HG02763 (cell line): ENCODE data around the gene LRCH4.
"Not testable (repeated sequence)": the region's sequence is repeated elsewhere in the genome, so short reads cannot be mapped to it uniquely, and the experiment has no call there.

Experiments
- ATAC-seq: cut with Tn5 transposase; IDR thresholded peaks from one replicate; pipeline ENCODE4 v1.9.1; 2021; ENCODE audit warnings: mild to moderate bottlenecking, moderate library complexity; ENCODE audit not compliant: unreplicated experiment

LRCH4 gene

DNA sequence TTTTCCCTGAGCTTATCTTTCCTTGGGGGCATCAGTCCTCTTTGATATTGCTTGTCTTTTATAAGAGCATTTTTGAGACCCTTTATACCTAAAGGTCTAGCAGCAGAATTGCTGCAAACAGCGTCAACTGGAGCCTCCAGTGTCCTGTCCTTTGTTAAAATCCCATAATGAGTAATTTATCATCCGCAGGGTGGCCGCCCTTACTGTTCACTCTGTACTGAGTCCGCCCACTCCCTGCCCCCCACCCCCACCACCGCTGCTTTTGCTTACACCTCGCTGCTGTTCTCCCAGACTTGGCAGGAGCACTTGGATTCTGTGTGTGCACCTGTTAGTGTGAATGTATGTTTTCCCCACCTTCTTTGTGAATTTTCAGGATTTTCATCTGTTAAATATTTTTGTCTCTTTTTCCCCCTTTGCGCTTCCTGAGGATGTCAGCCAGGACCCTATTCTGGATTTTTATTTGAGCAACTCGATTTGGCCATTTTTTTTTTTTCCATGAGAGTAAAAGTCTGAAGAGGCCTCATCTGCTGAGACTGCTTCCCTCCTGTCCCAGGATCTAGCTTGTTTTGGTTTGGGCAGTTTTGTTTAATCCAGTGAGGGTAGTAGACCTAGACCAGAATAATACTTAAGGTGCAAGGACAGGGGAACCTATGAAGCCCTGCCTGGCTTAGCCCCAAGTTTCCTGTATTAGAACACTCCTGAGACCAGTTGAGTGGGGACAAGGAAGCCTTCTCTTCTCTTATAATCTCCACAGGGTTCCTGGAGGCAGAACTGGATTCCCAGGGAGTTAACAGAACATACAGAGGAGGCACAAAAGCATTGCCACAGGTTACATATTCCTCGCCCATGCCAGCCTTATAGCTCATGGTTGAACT is 38.8 kb downstream of the LRCH4 start:
- ATAC-seq, result no peak

DNA sequence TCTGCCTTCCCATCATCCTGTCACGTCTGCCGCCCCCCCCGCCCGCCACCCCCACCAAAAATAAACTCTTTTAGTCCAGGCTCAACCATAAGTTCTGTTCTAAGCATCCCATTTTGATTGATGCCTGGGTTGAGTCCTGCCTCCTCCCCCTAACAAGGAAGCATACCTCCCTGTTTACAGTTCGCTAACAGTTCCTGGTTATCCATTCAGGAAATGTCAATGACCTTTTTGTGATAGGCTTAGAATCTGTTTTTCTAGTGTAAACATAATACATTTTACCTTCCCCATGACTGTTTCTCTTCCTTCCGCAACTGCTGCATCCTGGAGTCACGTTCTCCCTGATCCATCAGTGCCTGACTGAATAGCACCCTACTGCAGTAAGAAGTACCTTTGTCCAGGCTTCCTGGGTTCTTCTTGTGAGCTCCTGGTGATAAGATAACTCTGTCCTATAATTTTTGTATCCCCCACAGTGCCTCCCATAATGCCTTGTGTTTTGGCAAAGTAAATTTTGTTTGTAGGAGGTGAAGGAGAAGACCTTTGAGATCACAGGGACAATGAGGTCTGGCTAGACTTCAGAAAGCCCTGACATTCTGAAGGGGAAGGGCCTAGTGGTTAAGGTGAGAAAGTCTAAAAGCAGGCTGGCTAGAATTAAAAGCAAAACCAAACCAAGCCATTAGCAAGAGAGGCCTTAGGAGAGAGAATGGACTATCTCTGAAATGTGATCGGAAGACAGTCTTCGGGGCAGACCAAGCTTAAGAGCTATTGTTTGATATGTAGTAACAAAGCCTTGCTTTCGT is 39.6 kb downstream of the LRCH4 start:
- peak; percentile 39 for ATAC-seq

DNA sequence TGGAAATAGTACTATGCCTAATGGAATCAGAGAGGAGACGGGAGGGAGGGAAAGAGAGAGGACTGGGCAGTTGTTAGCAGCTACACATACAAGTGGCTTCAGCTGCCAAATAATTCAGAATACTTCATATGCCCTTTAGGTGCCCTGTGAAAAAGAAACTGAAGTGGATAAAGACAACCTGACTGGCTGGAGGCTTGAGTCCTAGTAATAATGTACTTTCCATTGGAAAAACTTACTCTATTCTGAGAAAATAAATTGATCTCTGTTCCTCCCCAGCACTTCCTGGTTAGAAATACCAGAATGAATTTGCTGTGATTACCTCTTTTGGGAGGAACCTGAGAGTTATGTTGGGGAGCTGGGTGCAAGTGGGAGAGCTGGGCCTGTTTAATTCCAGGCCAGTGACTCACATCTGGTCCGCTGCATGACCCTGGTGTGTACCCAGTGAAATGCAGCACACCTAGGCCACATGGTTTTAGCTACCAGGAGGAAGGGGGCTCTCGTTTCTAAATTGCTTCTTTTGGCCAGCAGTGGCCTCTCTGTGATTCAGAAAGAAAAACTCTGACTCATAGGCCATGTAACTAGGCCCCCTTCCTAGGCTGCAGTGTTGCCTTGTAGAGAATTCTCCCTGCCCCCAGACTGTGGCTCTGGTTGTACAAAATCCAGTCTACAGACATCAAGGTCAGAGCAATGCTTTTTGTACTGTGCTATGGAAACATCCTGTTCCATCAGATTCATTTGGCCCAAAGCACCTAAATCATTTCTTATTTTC is 40.4 kb downstream of the LRCH4 start:
- peak; percentile 37 for ATAC-seq

DNA sequence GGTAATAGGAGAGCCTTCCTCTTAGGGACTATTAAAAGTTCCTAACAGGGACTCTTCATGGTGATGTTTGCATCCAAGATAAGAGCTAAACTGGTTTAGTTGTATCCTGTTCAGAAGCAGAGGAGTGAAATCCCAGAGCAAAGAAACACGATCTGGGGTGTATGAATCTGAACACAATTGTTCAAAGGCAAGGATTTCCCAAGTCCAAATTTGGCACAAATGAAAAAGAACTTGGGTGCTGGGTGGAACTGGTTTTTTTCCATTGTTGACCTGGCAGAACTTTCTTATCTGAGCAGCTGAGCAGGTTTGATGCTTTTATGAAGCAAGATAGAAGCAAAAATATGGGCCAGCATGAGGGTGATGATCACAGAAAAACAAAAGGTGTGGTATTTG is 41.0 kb downstream of the LRCH4 start:
- no peak for ATAC-seq

DNA sequence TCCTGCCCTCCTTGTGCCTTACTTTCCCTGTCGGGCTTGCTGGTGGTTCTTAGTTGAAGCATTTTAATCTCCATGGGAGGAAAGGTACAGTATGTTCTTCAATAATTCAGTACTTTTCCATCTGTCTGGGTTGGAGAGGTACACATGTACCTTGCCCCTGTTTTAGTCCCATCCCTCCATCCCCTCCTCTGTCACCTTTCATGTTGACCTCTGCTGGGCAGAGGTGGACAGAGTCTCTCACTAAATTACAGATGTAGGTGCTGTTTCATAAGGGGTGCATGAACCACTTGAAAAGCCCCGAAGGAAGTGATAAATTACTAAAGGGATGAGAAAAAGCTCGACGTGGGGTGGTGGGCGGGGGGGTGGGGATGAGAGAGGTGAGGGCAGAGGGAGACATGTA is 41.5 kb downstream of the LRCH4 start:
- no peak for ATAC-seq

DNA sequence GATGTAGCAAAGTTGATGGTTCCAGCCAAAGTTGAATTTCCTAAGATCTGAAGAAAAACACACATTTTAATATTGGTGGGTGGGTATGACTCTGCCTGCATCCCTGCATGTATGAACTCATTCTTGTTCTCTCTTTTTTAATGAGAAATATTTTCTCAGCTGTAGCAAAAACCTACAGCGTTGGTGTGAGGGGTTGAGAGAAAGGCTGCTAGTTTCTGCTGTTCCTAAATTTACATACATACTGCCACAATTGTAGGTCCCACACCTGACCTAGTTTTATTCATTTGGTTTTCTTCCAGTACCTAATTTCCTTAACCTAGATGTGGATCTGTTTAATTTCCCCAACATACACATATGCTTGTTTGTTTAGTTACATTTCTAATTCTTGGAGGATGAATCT is 42.3 kb downstream of the LRCH4 start:
- no peak for ATAC-seq

DNA sequence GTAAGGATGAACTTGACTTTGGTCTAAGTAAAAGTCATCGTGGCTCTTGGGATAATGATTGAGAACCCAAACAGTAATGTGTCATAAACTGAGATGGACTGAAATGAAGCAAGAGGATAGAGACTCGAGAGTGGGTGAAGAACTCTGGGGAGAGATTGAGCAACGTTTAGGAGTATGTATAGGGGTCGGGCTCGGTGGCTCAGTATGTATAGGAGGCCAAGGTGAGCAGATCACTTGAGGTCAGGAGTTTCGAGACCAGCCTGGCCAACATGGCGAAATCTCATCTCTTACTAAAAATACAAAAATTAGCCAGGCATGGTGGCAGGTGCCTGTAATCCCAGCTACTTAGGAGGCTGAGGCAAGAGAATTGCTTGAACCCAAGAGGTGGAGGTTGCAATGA is 44.6 kb downstream of the LRCH4 start:
- not testable (repeated sequence) for ATAC-seq

DNA sequence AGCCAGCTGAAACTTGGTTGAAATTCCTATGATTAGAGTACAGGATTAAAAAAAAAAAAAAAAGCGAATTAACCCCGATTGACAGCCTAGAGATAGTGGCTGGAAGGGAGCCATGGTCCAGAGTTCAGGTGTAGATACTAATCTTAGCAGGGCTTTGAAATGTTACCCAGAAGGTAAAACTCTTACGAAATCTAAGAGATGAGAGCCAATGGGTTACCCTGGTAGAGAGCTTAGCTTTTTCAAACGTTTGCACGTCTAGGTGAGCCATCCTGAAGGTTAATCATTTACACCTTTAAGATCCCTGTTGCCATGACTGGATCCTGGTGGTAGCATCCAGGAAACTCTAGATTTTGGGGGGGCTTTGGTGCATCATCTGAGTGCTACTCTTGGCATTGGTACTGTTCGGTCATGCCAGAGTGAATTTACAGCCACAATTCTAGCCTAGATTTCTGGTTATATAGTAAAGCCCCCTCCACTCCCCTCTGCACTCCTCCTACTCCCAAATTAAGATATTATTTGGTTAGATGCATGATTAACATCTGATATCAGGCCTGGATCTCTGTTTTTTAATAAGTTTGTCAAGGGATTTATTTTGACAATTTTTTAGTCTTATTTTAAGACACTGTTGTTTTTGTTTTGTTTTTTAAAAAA is 45.7 kb downstream of the LRCH4 start:
- no peak for ATAC-seq

DNA sequence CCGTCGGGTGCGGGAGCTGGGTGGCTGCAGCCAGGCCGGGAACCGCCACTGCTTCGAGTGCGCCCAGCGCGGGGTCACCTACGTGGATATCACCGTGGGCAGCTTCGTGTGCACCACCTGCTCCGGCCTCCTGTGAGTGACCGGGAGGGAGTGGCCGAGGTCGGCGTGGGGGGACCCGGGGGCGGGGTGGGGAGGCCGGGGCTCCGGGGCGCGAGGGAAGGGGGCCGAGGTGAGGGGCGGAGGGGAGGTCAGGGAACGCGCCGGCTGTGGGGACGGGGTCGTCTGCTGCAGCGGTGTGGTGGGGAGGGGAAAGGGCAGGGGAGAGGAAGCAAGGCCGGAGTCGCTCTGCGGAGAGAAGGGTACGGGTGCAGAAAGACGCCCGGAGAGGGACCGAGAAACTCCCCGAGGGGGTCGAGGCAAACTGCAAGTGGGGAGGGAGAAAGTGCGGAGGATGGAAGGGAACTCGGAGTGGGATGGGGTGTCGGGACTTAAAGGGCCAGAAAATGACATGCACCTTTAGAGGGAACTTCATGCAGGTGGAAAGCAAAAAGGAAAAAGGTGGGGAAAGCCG is 46.4 kb downstream of the LRCH4 start:
- no peak for ATAC-seq

DNA sequence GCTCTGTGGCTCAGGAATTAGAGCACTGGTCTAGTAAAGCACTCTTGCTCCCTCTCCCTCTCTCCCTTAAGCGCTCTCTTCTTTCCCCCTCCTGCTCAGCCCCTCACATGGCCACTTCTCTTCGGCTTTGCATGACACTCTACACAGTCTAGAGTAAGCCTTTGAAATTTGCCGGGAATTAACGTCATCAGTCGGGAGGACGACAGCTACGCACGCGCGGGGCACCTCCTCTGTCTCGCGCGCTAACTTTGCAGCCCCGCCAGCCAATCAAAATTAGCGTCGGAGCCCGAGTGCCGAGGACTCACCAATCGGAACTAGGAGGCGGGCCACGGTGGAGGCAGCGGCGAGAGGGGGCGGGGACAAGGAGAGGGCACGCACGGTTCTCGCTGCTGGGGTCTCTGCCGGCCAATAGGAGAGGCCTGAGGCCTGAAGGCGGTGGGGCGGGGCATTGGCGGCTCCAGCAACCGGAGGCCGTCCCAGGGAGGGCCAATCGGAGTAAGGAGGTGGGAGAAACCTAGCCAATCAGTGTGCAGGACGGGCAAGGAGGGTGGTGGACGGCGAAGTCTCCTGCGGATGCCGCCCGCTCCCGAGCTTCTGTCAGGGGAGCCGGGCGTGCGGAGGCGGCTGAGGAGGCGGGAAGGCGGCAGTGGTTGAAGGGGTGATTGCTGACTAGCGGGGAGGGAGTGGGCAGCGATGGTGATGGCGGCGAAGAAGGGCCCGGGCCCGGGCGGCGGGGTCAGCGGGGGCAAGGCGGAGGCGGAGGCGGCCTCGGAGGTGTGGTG is 47.1 kb downstream of the LRCH4 start, which contains the start of gene AGFG2:
Gene AGFG2 (plus strand): TSS at position 550 of the 782 bp plus-strand sequence. CDS start 144 bp downstream, at position 694.
- peak; percentile 95 for ATAC-seq

DNA sequence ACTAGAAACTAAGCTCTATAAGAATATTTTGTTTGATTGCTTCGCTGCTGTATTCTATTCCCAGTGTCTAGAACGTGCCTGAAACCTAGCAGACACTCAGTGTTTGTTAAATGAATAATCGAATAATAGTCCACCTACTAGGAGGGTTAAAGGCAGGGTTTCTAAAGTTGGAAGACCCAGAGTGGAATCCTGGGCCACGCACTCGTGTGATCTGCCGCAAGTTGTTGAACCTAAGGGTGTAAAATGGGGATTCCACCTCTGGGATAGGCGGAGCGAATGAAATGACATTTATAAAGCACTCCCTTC is 47.6 kb downstream of the LRCH4 start:
- ATAC-seq, result no peak

DNA sequence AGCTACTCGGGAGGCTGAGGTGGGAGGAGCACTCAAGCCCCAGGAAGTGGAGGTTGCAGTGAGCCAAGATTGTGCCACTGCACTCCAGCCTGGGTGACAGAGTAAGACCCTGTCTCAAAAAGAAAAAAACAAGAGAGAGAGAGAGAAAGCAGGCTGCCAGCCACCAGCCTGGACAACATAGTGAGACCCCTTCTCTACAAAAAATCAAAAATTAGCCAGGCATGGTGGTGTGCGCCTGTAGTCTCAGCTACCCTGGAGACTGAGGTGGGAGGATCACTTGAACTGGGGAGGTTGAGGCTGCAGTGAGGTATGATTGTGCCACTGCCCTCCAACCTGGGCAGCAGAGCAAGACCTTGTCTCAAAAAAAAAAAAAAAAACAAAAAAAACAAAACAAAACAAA is 49.2 kb downstream of the LRCH4 start:
- not testable (repeated sequence) for ATAC-seq

DNA sequence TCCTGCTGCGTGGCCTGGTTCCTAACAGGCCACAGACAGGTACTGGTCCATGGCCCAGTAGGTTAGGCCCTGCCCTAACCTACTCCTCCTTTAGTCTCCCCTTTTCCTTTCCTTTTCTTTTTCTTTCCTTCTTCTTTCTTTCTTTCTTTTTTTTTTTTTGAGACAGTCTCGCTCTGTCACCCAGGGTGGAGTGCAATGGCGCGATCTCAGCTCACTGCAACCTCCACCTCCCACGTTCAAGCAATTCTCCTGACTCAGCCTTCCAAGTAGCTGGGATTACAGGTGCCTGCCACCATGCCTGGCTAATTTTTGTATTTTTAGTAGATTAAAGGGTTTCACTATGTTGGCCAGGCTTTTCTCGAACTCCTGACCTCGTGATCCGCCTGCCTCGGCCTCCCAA is 49.9 kb downstream of the LRCH4 start:
- not testable (repeated sequence) for ATAC-seq

DNA sequence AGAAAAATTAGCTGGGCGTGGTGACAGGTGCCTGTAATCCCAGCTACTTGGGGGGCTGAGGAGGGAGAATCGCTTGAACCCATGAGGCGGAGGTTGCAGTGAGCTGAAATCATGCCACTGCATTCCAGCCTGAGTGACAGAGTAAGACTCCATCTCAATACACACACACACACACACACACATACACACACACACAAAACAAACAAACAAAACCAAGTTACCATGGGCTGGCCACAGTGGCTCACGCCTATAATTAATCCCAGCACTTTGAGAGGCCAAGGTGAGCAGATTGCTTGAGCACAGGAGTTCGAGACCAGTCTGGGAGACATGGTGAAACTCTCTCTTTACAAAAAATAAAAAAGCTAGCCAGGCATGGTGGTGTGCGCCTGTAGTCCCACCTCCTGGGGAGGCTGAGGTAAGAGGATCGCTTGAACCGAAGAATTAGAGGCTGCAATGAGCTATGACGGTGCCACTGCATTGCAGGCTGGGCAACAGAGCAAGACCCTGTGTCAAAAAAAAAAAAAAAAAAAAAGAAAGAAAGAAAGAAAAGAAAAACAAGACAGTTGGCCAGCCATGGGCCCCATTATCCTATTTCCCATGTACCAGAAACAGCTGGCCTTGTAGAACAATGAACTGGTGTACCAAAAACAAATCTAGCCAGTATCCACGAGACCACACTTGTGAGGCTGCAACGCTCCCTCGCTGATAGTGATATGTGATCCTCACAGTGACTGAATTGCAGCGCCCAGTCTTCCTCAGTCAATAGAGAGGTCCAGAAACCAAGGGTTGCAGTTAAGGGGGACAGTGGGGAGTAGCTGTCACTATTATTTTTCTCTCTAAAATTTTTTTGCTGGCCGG is 53.5 kb downstream of the LRCH4 start:
- ATAC-seq, result no peak

DNA sequence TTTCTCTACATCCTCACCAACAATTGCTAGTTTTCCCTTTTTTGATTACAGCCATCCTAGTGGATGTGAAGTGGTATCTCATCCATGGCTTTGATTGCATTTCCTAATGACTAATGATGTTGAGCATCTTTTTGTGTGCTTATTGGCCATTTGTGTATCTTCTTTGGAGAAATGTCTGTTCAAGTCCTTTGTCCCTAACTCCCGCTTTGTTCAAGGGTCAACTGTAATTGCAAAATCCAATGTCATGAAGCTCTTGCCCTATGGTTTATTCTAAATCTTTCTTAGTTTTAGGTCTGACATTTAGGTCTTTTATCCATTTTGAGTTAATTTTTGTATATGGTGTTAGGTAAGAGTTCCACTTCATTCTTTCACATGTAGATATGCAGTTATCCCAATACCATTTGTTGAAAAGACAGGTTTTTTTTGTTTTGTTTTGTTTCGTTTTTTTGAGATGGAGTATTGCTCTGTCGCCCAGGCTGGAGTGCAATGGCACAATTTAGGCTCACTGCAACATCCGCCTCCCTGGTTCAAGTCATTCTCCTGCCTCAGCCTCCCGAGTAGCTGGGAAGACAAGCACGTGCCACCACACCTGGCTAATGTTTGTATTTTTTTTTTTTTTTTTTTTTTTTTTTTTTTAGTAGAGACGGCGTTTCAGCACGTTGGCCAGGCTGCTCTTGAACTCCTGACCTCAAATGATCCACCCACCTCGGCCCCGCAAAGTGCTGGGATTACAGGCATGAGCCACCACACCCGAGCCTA is 57.6 kb downstream of the LRCH4 start:
- ATAC-seq, result not testable (repeated sequence)
